Measurements from ENCODE around the gene FBXO42.

The FBXO42 gene

DNA sequence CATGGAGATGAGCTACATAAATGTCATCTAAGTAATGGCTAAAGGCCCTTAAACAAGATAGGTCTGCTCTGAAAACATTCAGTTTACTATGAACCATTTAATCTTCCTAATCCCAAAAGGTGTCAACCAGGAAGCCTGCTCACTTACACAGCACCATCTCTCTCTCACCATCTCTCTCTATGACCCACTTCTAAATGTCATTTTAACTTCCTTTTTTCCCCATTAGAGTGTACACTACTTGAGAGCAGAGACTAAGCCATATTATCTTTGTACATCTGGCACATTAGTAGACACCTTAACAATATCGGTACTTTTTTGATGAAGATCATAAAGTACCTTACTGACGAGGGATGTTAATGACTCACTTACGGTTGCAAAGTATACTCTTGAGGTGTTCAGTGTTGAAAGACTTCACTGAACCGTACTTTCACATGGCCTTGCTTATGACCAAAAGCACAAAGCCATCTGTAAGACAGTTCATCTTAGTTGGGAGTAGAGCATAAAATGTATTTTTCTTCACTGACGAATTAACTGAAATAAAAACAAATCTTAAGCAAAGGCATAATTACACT is 25.4 kb downstream of the FBXO42 start:
- DNase-seq (ENCODE audit: low read depth in 2 of 2), result no peak

DNA sequence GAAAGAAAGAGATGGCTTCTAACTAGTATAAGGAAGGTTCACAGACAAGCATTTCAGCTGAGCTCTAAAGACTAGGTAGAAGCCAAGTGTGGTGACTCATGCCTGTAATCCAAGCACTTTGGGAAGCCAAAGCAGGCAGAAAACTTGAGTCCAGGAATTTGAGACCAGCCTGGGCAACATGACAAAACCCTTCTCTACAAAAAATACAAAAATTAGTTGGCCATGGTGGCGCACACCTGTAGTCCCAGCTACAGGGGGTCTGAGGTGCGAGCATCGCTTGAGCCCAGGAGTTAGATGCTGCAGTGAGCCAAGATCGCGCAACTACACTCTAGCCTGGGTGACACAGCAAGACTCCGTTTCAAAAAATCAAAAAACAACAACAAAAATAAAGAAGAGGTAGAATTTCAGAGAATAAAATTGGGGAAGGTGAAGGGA is 27.8 kb downstream of the FBXO42 start:
- no peak for DNase-seq (ENCODE audit: low read depth in 2 of 2)

DNA sequence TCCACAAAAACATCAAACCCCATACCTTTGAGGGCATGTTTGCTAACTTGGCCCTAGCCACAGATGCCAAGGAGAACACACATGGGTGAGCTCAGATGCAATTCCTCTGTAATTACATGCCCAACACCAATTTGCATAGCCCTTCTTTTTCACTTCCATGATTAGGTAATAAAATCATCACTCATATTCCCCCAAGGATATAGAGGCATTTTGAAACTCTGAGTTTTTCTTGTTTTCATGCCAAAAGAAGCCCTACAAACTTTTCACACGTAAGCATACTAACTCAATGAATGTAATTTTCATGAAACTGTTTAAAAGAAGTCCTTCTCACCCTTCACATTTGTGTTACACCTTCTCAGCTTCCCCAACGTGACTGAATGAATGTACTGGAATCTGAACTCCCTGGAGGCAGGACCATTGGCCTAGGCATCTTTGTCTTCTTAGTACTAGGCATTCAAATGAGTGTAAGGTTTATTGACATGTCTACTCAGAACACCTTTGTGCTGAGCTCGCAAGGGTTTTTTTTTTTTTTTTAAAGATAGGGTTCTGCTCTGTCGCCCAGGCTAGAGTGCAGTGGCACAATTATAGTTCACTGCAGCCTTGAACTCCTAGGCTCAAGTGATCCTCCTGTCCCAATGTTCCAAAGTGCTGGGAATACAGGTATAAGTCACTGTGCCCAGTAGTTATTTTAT is 31.0 kb downstream of the FBXO42 start:
- no peak for DNase-seq (ENCODE audit: low read depth in 2 of 2)

GRCh38 chr1:16318555-16318954 is 33.7 kb downstream of the FBXO42 start:
- no peak for DNase-seq (ENCODE audit: low read depth in 2 of 2)

DNA sequence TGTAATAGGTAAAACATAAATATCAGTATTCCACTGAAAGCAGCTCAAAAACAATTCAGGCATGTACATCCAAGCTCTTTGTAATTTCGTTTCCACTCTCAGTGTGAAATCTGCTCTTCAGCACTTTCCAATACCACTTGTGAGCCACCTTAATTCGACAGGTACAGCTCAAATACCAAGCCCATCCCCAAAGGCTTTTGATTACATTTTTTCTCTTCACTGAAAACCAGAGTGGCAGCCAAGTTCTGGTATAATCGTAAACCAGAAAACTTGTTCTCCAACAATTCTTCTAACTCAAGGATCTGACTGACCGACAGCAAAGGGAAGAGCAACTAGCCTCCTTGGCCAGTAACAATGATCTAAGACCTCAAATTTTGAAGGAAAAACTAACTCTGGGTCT is 36.8 kb downstream of the FBXO42 start:
- no peak for DNase-seq (ENCODE audit: low read depth in 2 of 2)

DNA sequence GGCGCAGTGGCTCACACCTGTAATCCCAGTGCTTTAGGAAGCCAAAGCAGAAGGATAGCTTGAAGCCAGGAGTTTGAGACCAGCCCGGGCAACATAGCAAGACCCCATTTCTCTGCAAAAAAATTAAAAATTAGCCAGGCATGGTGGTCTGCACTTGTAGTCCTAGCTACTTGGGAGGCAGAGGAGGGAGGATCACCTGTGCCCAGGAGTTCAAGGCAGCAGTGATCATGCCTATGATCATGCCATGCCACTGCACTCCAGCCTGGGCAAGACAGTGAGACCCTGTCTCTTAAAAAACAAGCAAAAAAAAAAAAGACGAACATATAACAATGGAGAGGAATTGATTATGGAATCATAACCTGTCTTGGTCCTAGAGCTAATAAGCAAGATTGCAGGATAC is 45.1 kb downstream of the FBXO42 start:
- no peak for DNase-seq (ENCODE audit: low read depth in 2 of 2)

GRCh38 chr1:16302709-16303627 is 49.3 kb downstream of the FBXO42 start:
- DNase-seq (ENCODE audit: low read depth in 2 of 2), result no peak

GRCh38 chr1:16300436-16300835 is 51.8 kb downstream of the FBXO42 start:
- no peak for DNase-seq (ENCODE audit: low read depth in 2 of 2)

GRCh38 chr1:16298653-16299052 is 53.6 kb downstream of the FBXO42 start:
- DNase-seq (ENCODE audit: low read depth in 2 of 2), result no peak

DNA sequence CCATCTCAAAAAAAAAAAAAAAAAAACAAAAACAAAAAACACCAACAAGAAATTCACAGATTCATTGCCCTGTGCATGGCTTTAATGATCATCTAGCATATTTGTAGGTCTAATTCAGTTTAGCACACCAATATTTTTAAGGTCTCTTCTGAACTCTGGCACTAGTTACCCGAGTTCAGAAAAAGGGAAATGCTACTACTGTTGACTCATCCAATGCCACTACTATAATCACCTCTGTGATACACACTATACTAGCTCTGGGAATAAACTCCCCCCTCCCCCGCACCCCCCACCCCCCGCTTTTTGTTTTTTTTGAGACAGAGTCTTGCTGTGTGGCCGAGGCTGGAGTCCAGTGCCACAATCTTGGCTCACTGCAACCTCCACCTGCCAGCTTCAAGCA is 55.6 kb downstream of the FBXO42 start:
- no peak for DNase-seq (ENCODE audit: low read depth in 2 of 2)

DNA sequence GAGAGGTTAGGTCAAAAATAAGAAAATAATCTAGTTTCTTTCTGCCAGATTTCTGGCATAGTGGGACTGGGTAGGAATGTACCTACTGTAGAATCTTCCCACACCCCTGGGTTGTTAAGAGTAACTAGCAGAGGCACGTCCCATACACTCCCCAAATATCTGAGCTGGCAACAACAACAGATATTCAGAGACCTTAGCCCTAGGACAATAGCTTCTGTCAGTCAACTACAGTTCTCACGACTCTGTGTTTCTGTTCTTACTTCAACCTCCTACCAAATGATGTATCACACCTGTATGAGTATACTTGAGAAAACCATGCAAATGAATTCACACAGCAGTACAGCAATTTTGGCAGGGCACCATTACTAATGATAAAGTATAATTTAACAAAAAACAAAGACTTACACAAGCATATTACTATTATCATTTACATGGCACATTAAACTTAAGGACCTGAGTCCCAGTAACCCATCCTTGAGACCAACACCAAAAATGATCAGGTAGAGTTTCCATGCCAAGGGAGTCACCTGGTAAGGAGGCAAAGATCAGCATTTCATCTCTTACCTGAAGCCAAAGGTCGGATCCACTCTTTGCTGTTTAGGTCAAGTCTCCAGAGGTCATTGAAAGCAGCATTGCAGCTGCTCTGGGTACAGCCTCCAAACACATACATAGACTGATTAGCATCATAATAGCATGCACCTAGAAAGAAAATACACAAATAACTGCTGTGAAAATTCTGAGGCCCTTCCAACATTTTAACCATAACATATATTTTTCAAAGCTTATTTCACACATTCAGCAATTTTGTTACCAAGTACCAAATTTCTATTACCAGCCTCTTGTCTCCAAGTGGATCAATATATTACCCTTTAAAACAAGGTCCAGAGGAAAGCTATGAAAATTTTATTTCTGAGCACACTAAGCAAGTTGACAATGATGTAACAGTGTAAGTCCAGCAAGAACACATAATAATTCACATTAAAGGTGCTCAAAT is 57.8 kb downstream of the FBXO42 start:
- DNase-seq (ENCODE audit: low read depth in 2 of 2), result no peak

- DNase-seq (ENCODE audit: low read depth in 2 of 2), result no peak
These were observed 58.7 kb downstream of the FBXO42 start for GRCh38 chr1:16293538-16293937.

DNA sequence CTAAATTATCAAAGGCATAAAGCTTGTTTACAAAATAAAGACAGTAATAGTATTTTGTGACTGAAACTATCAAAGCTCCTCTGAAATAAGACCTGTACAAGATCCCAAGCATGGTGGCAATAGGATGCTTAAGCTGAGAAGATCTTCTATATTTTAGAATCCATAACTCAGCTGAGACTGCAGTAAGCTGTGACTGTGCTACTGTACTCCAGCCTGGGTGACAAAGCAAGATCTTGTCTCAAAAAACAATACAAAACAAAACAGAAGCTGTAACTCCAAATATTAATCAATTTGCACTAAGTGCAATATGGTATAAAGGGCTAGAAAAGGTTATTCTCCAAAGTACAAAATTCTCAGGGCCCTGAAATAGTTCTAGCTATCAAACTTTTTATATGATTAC is 59.5 kb downstream of the FBXO42 start:
- no peak for DNase-seq (ENCODE audit: low read depth in 2 of 2)

GRCh38 chr1:16289959-16290358 is 62.3 kb downstream of the FBXO42 start:
- no peak for DNase-seq (ENCODE audit: low read depth in 2 of 2)

- DNase-seq (ENCODE audit: low read depth in 2 of 2), result no peak
These were observed 66.2 kb downstream of the FBXO42 start for GRCh38 chr1:16286122-16286521.

DNA sequence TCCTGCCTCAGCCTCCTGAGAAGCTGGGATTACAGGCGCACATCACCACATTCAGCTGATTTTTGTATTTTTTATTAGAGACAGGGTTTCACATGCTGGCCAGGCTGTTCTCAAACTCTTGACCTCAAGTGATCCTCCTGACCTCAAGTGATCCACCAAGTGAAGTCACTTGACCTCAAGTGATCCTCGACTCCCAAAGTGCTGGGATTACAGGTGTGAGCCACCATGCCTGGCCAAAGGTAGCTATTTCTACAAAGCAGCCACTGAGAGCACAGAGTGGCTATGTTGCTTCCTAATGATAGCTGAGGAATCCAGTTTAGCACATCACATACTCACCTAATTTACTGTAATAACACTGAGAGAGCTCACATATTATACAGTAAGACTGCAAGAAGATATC is 70.5 kb downstream of the FBXO42 start:
- no peak for DNase-seq (ENCODE audit: low read depth in 2 of 2)

DNA sequence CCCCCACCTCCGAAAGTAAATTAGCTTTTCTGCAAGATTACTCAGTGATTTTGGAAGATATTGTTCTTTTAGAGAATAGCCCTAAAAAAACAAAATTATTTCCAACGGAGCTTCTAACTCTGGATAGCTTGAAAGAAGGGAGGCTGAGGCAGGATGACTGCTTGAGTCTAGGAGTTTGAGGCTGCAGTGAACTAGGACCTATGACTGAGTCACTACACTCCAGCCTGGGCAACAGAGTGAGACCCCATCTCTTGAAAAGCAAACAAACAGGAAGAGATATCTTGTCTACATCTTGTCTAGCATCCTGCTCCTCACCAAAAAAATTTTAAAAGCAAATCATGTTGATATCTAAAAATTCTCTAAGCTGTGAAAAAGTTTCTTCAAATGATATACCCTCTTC is 73.1 kb downstream of the FBXO42 start:
- no peak for DNase-seq (ENCODE audit: low read depth in 2 of 2)

DNA sequence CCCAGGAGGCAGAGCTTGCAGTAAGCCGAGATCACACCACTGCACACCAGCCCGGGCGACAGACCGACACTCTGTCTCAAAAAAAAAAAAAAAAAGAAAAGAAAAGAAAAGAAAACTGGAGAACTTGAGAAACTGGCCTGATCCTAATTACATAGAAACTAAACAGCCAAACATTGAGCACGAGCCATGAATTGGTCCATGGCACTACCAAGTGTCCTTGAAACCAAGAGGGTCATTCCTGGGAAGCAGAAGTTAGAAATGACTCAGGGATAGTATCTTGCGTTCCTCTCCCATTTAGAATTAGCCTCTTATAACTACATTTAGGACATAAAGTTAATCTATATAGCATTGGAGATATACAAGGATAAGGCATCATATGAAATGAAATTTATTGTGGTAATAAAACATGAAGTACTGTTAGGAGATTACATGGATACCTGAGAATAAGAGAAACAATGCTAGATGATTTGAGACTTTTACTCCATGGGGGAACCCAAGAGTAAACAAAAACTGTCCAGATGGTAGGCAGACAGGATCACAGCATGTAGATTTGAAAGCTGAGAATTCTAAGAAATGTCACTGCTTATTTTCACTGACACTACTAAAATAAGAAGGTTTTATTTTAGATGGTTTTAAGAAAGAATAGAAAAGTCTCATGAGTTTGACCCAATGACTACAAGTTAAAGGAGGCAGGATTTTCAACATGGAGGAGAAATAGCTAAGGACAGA is 75.8 kb downstream of the FBXO42 start:
- no peak for DNase-seq (ENCODE audit: low read depth in 2 of 2)

GRCh38 chr1:16275591-16275990 is 76.7 kb downstream of the FBXO42 start:
- DNase-seq (ENCODE audit: low read depth in 2 of 2), result no peak

DNA sequence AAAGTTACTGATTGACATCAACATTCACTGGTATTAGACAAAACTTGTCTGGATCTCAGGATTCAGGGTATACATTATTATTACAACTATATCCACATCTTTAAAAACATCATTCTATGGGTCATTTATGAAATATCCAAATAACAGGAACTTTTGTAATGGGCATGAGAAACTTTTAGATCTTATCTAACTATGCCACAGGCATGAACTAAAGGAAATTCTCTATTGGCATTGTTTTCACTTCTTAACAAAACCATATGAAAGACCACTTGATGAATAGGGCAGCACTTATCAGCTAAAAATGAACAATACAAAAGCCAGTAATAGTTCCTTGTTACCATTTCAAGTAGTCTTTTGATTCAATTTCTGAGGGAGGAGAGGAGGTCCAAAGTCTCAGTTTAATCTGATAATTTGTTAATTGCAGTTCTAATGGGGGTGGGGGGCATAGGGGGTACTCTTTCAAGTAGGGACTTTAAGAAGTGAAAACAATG is 84.5 kb downstream of the FBXO42 start:
- DNase-seq (ENCODE audit: low read depth in 2 of 2), result no peak
